ENCODE measurements around the gene SYT1.

The SYT1 gene

GRCh38 chr12:79455286-79455685, 590.7 kb downstream of the SYT1 start:
- no peak for DNase-seq

GRCh38 chr12:79482323-79482722, 617.7 kb downstream of the SYT1 start:
- DNase-seq, result no peak

- DNase-seq, result no peak
Observed at GRCh38 chr12:79482921-79483320, 618.3 kb downstream of the SYT1 start.

GRCh38 chr12:79486154-79486553, 621.6 kb downstream of the SYT1 start:
- no peak for DNase-seq

GRCh38 chr12:79487386-79488110, 623.0 kb downstream of the SYT1 start:
- no peak for DNase-seq
